Right lobe of liver (tissue), 6 donors: ENCODE data around the gene POLE. TPM values are rescaled to one million over a fixed set of nuclear protein-coding genes. Genes with fewer than 3 reads are reported as not detected.

Source experiments
- ATAC-seq, 4 donors: fragments of 200-7000 bp; cut with Tn5 transposase; one replicate each; pipeline ENCODE4 v1.9.1; 2020; ENCODE audit warnings: mild to moderate bottlenecking in 4 of 4, moderate library complexity in 4 of 4
- DNase-seq, 3 donors: peaks; one replicate each; pipeline ENCODE4 v3.0.0-alpha.2; 2020
- H3K27ac ChIP-seq, 3 donors: fragments of 200-600 bp; one replicate each; pipeline ENCODE4 v1.8.0; 2022
- H3K27me3 ChIP-seq, 2 donors: fragments of 200-600 bp; one replicate each; pipeline ENCODE4 v1.8.0; 2022
- H3K36me3 ChIP-seq, 4 donors: fragments of 200-600 bp; sonication (generic) in 1 of 4; one replicate each; pipeline versions ENCODE4 v1.5.1 to v1.8.0; 2017 to 2022; ENCODE audit warnings: control low read depth in 1 of 4
- H3K4me1 ChIP-seq, 4 donors: fragments of 200-600 bp; sonication (generic) in 1 of 4; one replicate each; pipeline versions ENCODE4 v1.5.1 to v1.8.0; 2017 to 2022; ENCODE audit warnings: control low read depth in 1 of 4
- H3K4me3 ChIP-seq, 3 donors: fragments of 200-600 bp; one replicate each; pipeline ENCODE4 v1.8.0; 2022
- H3K9me3 ChIP-seq, 4 donors: fragments of 200-600 bp; sonication (generic) in 1 of 4; one replicate each; pipeline versions ENCODE4 v1.5.1 to v1.8.0; 2017 to 2022; ENCODE audit warnings: control low read depth in 1 of 4
- POLR2A ChIP-seq: fragments of 450-650 bp; IDR thresholded peaks from one replicate; pipeline ENCODE4 v1.6.1; 2017; ENCODE audit warnings: antibody characterized with exemption, mild to moderate bottlenecking
- WGBS: methylation state at CpG from one replicate; pipeline ENCODE4 v1.1.6; 2018; ENCODE audit warnings: low coverage, low lambda C conversion rate; ENCODE audit not compliant: insufficient coverage; ENCODE audit errors: missing lambda C conversion rate; 5-methylcytosine and 5-hydroxymethylcytosine counted together
- intact Hi-C, 2 donors: fragments of 100-400 bp; cut with DNase I; formaldehyde crosslinking; loops; one replicate each; pipeline versions ENCODE4 v1.11.2 to v1.14.1; 2022
- total RNA-seq, 6 experiments: library from RNA; depleted of rRNA in 2 of 6; stranded (reverse); fragments of >200 nt in 2 of 6; fragmentation: NEBNext Ultra II Directional in 3 of 6; extraction: Animal tissue kit (Norgen Biotek cat#: 25700) in 3 of 6; gene quantifications; one replicate each; pipeline versions ENCODE4 v1.1.0 to v1.2.4, GENCODE V29; 2016 to 2023
- TF ChIP-seq, protein P1 (sequence below), 4 donors: fragments of 200-600 bp in 3 of 4; fragments of 450-650 bp in 1 of 4; IDR thresholded peaks; one replicate each; pipeline versions ENCODE4 v1.5.1 to v1.8.0; 2016 to 2022; ENCODE audit warnings: antibody characterized with exemption in 4 of 4, mild to moderate bottlenecking in 2 of 4
- donor health status: DM: no; HTN: yes; CAD: no.
- donor health status: DM: no; HTN: no; CAD: no.
- donor health status: DM: no; HTN: no; CAD: no.
- donor health status: DM: no; HTN: yes; CAD: no.
- donor health status: DM: no; HTN: yes; CAD: no.

POLE gene
- total RNA-seq, 6 experiments from 2014 or later, result 13.6 to 34.0 (median 22.7) TPM

DNA sequence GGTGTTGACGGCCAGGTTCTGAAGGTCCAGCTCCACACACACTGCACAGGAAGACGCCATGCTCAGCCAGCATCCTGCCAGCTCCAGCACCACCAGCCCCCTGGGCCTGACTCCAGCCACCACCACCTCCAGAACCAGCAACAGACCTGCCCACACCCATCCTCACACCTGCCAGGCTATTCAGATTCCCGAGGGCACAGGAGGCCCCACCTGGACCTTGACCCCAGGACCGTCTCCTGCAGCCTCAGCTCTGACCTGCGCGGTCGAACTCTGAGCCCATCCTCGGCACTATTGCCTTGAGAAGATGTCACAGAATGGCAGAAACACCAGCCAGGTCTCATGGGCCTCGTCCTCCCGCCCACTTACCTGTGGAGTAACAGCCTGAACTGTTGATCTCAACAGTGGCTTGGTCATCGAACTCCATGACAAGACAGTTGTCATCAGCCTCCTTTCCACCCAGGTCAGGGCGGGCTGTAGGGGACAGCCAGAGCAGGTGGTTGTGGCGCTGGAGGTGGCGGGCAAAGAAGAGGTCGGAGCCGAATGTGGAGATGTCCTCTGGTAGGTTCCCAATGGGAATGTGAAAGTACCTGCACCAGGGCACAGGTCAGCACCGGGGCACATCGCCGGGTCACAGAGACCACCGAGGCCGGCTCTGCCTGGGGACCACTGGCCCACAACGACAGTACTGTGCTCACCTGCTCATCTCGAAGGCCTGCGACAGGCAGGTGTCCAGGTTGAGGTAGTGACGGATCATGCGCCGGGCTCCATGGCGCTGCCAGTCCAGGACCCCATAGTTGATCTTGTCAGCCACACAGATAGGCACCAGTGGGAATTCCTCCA lies 45.1 kb downstream of the POLE start:
- H3K4me3 ChIP-seq, result no peak overlapping the region
- DNase-seq (peak in 1 of 3 donors; percentile 44), ATAC-seq (no peak)
- WGBS, result 83% methylated on average over 10 of the region's 28 CpGs
- peaks cover 0 to 44% (median 16%) of the 10 kb centered on the region in 4 donors for H3K36me3 ChIP-seq
- H3K9me3 ChIP-seq, result no peaks in the 10 kb centered on the region
- no peaks in the 10 kb centered on the region for H3K4me1 ChIP-seq
- intact Hi-C loops, result loop anchor here in 1 of 2 donors (10.0 kb wide), 1 partner anchor 227 kb away; no protein-coding TSS in a partner anchor
- no peak overlapping the region for H3K27ac ChIP-seq
- no peaks in the 10 kb centered on the region for H3K27me3 ChIP-seq
- TF ChIP-seq, protein P1, sequence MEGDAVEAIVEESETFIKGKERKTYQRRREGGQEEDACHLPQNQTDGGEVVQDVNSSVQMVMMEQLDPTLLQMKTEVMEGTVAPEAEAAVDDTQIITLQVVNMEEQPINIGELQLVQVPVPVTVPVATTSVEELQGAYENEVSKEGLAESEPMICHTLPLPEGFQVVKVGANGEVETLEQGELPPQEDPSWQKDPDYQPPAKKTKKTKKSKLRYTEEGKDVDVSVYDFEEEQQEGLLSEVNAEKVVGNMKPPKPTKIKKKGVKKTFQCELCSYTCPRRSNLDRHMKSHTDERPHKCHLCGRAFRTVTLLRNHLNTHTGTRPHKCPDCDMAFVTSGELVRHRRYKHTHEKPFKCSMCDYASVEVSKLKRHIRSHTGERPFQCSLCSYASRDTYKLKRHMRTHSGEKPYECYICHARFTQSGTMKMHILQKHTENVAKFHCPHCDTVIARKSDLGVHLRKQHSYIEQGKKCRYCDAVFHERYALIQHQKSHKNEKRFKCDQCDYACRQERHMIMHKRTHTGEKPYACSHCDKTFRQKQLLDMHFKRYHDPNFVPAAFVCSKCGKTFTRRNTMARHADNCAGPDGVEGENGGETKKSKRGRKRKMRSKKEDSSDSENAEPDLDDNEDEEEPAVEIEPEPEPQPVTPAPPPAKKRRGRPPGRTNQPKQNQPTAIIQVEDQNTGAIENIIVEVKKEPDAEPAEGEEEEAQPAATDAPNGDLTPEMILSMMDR (IDR thresholded peaks at IDR 0.05), result no peak
- no peak for TF ChIP-seq POLR2A

DNA sequence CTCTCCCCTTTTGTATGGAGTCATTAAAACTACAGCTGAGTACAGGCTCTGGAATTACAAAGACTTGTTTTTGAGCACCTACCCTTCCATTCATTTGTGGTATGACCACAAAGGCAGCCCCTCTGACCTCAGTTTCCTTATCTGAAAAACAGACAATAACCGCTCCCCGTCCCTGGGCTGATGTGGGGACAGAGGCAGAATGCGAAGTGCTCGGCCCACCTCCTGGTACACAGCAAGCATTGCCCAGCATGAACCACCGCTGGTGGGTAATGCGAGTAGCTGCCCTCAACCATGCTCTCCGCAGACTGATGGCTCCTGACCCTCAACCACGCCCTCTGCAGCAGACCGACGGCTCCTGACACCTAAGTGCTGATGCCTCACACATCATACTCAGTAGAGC lies 46.2 kb downstream of the POLE start:
- peak in 1 of 3 donors; percentile 27 for DNase-seq
- intact Hi-C loops, result loop anchor here in 1 of 2 donors (10.0 kb wide), 1 partner anchor 226 kb away; no protein-coding TSS in a partner anchor
- Histone ChIP-seq H3K27me3 (no peaks in the 10 kb centered on the region), H3K9me3 (no peaks in the 10 kb centered on the region), H3K36me3 (peaks cover 0 to 46% (median 16%) of the 10 kb centered on the region in 4 donors), H3K27ac (no peak overlapping the region), H3K4me3 (no peak overlapping the region), H3K4me1 (no peaks in the 10 kb centered on the region)
- no peak for ATAC-seq
- 60% methylated on average over 1 of the region's 10 CpGs for WGBS
- TF ChIP-seq, protein P1 (IDR thresholded peaks at IDR 0.05), result no peak
- TF ChIP-seq POLR2A, result no peak

DNA sequence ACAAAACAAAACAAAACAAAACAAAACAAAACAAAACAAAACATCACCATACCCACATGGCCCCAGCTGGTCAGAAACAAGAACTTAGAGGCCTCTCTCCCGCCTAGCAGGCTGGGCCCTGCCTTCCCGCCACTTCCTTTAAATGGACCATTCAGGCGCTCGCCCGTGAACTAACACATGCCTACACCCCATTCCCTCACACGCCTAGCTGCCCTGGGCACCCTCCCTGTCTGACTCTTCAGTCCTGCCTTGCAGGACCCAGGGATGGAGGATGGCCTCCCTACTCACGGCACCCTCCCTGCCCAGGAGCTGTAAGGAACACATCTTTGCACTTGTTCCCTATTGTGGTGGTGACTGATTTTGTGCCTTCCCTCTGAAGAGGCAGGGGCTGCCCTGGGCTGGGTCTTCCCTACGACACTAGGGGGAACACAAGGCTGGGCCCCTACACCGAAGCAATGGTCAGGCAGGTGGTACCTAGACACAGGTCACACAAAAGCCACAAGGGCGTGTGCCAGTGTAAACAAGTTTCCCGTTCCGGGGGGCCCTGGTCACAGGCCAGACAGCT lies 47.1 kb downstream of the POLE start:
- DNase-seq, result peak in 1 of 3 donors; percentile 43
- intact Hi-C loops, result loop anchor here in 1 of 2 donors (10.0 kb wide), 1 partner anchor 225 kb away; no protein-coding TSS in a partner anchor
- H3K27ac ChIP-seq, result no peak overlapping the region
- no peaks in the 10 kb centered on the region for H3K9me3 ChIP-seq
- WGBS, result 85% methylated on average over 5 of the region's 12 CpGs
- peaks cover 0 to 53% (median 18%) of the 10 kb centered on the region in 4 donors for H3K36me3 ChIP-seq
- ATAC-seq, result no peak
- H3K27me3 ChIP-seq, result no peaks in the 10 kb centered on the region
- H3K4me1 ChIP-seq, result no peaks in the 10 kb centered on the region
- TF ChIP-seq, protein P1 (IDR thresholded peaks at IDR 0.05), result no peak
- no peak for TF ChIP-seq POLR2A
- H3K4me3 ChIP-seq, result no peak overlapping the region

DNA sequence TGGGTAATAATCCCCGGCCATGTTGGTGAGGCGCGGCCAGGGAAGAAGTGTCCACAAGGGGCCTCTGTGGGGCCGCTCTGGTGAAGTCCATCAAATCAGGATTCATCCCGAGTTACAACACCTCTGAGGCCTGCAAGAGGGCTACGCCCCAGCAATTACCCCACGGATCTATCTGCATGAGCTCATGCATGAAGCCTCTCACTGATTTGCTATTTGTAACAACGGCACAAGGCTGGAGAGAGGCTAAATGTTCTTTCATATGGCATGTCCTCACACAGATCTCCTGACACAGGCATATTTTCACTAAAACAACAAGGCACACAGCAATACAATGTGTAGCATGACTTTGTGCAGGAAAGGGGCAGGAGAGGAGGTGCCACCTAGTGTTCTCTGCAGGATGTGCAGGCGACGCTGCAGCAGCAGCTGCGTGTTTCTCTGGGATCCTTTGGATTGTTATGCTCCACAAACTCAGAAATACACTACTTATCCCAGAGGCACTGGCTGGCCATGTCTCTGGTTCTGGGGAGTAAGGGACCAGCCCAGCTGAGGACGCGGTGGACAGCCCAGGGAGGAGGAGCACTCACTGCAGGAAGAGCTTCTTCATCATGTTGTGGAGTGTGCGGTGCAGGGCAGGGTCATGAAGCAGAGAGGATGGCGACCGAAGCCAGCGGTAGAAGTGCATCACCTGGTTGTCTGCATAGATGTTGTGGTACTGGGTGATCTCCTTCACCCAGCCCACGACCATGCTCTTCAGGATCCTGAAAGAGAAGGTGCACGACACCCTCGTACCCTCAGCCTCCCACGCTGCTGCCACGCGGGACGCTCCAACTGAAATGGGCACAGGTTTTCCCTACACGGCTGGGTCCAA lies 48.4 kb downstream of the POLE start:
- Histone ChIP-seq H3K27me3 (no peaks in the 10 kb centered on the region), H3K9me3 (no peaks in the 10 kb centered on the region), H3K4me1 (no peaks in the 10 kb centered on the region), H3K4me3 (no peak overlapping the region), H3K27ac (no peak overlapping the region), H3K36me3 (peaks cover 0 to 61% (median 22%) of the 10 kb centered on the region in 4 donors)
- DNase-seq, result peak in 1 of 3 donors; percentile 47
- ATAC-seq, result peak; percentile 73 to 86 (median 84)
- intact Hi-C loops, result no loop called here
- TF ChIP-seq, protein P1 (IDR thresholded peaks at IDR 0.05), result peak; percentile 64 to 76 (median 74)
- TF ChIP-seq POLR2A, result no peak
- 39% methylated on average over 5 of the region's 25 CpGs for WGBS
